Glutamatergic neuron (in vitro differentiated cells): Measurements from ENCODE around the gene TBX4. TPM values are rescaled to one million over a fixed set of nuclear protein-coding genes. Genes with fewer than 3 reads are reported as not detected.
"Not testable (repeated sequence)": the region's sequence is repeated elsewhere in the genome, so short reads cannot be mapped to it uniquely, and the experiment has no call there.

ENCODE experiments used
- DNase-seq: peaks from one replicate; pipeline ENCODE4 v3.0.0; 2022
- H3K27ac Mint-ChIP-seq: one replicate; pipeline ENCODE4 v1.8.0; 2020; ENCODE audit warnings: mild to moderate bottlenecking, mixed read lengths, inconsistent platforms; ENCODE audit not compliant: unreplicated experiment
- H3K27me3 Mint-ChIP-seq: one replicate; pipeline ENCODE4 v1.8.0; 2020; ENCODE audit warnings: mild to moderate bottlenecking, moderate library complexity, mixed read lengths, inconsistent platforms; ENCODE audit not compliant: unreplicated experiment
- H3K36me3 Mint-ChIP-seq: one replicate; pipeline ENCODE4 v1.8.0; 2020; ENCODE audit warnings: mild to moderate bottlenecking, mixed read lengths, inconsistent platforms; ENCODE audit not compliant: unreplicated experiment
- H3K4me1 Mint-ChIP-seq: one replicate; pipeline ENCODE4 v1.8.0; 2020; ENCODE audit warnings: mild to moderate bottlenecking, low read depth, mixed read lengths, inconsistent platforms; ENCODE audit not compliant: unreplicated experiment
- H3K4me3 Mint-ChIP-seq: one replicate; pipeline ENCODE4 v1.8.0; 2020; ENCODE audit warnings: mild to moderate bottlenecking, mixed read lengths, inconsistent platforms; ENCODE audit not compliant: unreplicated experiment
- H3K9me3 Mint-ChIP-seq: one replicate; pipeline ENCODE4 v1.8.0; 2020; ENCODE audit warnings: mild to moderate bottlenecking, moderate library complexity, mixed read lengths, inconsistent platforms; ENCODE audit not compliant: unreplicated experiment
- total RNA-seq: library from RNA; stranded (reverse); fragmentation: NEBNext Ultra II Directional; extraction: Animal tissue kit (Norgen Biotek cat#: 25700); gene quantifications from one replicate; pipeline ENCODE4 v1.2.1, GENCODE V29; 2021; ENCODE audit not compliant: unreplicated experiment
- TF ChIP-seq, protein P1 (sequence below): fragments of 200-600 bp; sonication (generic); IDR thresholded peaks from one replicate; pipeline ENCODE4 v1.5.0; 2021; ENCODE audit not compliant: partially characterized antibody, unreplicated experiment

The TBX4 gene
- total RNA-seq, 1 donor from 2014 or later = not detected

DNA sequence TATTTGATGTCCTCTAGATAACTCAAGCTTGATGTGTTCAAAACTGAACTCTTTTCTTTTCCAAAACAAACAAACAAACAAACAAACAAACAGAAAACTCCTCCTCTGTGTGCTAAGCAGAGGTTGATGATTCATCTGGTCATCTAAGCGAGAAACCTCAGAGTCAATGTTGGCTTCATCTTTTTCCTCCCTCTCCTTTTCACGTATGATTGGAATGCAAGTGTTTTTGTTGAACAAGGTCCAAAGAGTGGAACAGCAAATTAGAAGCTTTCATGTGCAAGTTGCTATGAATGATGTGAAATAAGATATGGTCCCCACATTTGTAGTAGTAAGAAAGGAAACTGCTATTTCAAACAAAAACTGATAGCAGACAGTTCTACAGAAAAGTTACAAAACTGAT is 52.5 kb downstream of the TBX4 start:
- no peak for DNase-seq
- no peaks in the 10 kb centered on the region for H3K27me3 Mint-ChIP-seq
- no peak overlapping the region for H3K27ac Mint-ChIP-seq
- no peaks in the 10 kb centered on the region for H3K9me3 Mint-ChIP-seq
- TF ChIP-seq, protein P1, sequence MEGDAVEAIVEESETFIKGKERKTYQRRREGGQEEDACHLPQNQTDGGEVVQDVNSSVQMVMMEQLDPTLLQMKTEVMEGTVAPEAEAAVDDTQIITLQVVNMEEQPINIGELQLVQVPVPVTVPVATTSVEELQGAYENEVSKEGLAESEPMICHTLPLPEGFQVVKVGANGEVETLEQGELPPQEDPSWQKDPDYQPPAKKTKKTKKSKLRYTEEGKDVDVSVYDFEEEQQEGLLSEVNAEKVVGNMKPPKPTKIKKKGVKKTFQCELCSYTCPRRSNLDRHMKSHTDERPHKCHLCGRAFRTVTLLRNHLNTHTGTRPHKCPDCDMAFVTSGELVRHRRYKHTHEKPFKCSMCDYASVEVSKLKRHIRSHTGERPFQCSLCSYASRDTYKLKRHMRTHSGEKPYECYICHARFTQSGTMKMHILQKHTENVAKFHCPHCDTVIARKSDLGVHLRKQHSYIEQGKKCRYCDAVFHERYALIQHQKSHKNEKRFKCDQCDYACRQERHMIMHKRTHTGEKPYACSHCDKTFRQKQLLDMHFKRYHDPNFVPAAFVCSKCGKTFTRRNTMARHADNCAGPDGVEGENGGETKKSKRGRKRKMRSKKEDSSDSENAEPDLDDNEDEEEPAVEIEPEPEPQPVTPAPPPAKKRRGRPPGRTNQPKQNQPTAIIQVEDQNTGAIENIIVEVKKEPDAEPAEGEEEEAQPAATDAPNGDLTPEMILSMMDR = no peak
- no peaks in the 10 kb centered on the region for H3K36me3 Mint-ChIP-seq
- H3K4me3 Mint-ChIP-seq = no peak overlapping the region
- H3K4me1 Mint-ChIP-seq = peaks cover 3% of the 10 kb centered on the region

DNA sequence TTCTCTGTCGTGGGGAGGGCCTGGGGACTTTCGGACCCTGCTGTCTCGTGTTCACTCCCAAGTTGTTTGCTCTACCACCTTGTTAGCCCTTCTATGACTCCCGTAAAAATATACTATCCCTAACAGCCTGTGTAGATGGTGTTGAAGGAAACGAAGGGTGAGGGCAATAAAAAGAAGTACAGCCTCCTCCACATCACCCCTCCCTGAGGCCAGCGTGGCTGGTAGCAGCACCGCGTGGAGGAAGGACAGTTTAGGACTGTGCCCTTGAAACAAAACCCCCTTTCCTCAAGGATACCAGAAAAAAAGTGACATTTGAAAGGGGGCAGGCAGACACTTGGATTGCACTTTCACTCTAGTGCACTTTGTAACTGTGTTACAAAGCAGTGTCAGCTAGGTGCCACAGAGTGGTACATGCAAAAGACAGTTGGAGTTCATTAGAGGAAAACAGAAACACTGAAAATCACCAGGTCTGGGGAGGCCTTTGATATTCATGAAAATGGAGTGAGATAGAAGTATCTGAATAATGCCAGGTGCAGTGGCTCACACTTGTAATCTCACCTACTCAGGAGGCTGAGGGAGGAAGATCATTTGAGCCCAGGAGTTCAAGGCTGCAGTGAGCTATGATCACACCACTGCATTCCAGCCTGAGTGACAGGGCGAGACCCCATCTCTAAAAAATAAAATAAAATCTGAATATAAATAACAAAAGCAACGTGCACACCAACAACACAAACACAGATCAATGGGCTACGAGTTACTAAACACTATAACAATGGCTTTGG is 53.8 kb downstream of the TBX4 start:
- Mint-ChIP-seq H3K9me3 (no peaks in the 10 kb centered on the region), H3K4me3 (no peak overlapping the region), H3K36me3 (no peaks in the 10 kb centered on the region), H3K27ac (no peak overlapping the region), H3K4me1 (peaks cover 3% of the 10 kb centered on the region), H3K27me3 (no peaks in the 10 kb centered on the region)
- no peak for DNase-seq
- TF ChIP-seq, protein P1 = no peak

DNA sequence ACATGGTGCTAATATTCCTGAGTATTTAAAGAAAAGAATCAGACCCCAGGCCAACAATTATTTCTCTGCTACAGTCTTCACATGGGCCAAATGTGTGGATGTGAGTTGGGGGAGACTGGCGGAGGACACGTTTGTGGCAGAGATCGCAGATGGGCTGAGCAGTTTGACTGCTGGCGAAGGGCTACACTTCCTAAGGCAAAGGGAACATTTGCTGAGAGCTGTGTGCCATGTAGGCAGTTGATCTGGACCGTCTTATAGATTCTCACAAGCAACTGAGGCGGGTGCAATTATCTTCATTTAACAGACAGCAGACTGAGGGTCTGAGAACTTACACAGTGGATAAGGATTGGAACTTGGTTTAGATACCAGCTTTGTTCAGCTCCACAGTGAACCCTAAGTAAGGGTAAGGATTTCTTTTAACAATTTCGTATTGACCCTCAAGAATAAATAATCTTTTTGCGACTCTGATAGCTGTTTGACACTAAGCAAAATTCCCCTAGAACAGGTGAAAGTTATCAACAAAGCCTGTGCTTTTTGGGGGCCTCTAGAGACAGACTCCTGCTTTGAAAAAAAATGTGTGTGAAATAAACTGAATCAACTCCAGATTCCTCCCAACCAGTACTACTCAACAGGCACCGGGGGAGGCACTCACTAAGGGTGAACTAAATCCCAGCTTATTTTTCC is 55.3 kb downstream of the TBX4 start:
- Mint-ChIP-seq H3K4me1 (peaks cover 3% of the 10 kb centered on the region), H3K36me3 (no peaks in the 10 kb centered on the region), H3K4me3 (no peak overlapping the region), H3K27me3 (no peaks in the 10 kb centered on the region), H3K27ac (no peak overlapping the region), H3K9me3 (no peaks in the 10 kb centered on the region)
- no peak for DNase-seq
- TF ChIP-seq, protein P1 = no peak

DNA sequence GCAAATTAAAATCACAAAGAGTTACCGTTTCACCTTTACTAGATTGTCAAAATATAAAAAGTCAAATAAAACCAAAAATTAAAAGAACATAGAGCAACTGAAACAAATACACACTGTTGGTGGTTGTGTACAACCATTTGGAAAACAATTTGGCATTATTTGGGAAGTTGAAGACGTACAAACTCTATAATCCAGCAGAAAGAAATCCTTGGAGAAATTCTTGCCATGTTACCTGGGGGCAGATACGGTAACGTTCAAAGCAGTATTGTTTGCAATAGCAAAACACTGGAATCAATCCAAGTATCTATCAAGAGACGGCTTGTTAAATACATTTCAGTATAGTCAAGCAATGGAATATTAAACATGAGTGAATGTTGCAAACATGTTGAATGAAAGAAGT is 56.7 kb downstream of the TBX4 start:
- Mint-ChIP-seq H3K9me3 (no peaks in the 10 kb centered on the region), H3K36me3 (no peaks in the 10 kb centered on the region), H3K4me1 (peaks cover 3% of the 10 kb centered on the region), H3K27ac (no peak overlapping the region), H3K4me3 (no peak overlapping the region), H3K27me3 (no peaks in the 10 kb centered on the region)
- DNase-seq = no peak
- TF ChIP-seq, protein P1 = no peak

DNA sequence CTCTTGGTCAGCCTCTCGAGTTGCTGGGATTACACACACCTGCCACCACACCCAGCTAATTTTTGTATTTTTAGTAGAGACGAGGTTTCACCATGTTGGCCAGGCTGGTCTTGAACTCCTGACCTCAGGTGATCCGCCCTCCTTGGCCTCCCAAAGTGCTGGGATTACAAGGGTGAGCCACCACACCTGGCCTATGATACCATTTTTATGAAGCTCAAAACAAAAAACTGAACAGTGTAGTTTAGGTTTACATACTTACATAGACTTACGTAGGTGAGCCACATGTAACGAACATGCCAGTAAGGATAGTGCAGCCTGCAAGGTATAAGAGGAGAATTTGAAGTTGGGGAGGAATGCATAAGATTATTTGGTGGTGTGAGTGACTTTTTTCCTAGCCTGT is 57.2 kb downstream of the TBX4 start:
- H3K27me3 Mint-ChIP-seq, DNase-seq, H3K27ac Mint-ChIP-seq, H3K36me3 Mint-ChIP-seq, H3K4me1 Mint-ChIP-seq, H3K9me3 Mint-ChIP-seq, H3K4me3 Mint-ChIP-seq: not testable (repeated sequence)
